EL (cell line): ENCODE results near the gene PPP1R1C.
"Not testable (repeated sequence)": the region's sequence is repeated elsewhere in the genome, so short reads cannot be mapped to it uniquely, and the experiment has no call there.

Source experiments
- DNase-seq: peaks from one replicate; pipeline ENCODE4 v3.0.0-alpha.2; 2016

PPP1R1C gene

GRCh38 chr2:182015334-182016109 lies 29.9 kb downstream of the PPP1R1C start:
- peak; percentile 44 for DNase-seq

- peak; percentile 60 for DNase-seq
Measured at GRCh38 chr2:182018218-182018617, 32.6 kb downstream of the PPP1R1C start.

- no peak for DNase-seq
Measured at GRCh38 chr2:182019731-182020130, 34.1 kb downstream of the PPP1R1C start.

- DNase-seq: peak; percentile 52
Measured at GRCh38 chr2:182020286-182021070, 34.8 kb downstream of the PPP1R1C start.

- DNase-seq: no peak
Measured at GRCh38 chr2:182023235-182023634, 37.6 kb downstream of the PPP1R1C start.

- not testable (repeated sequence) for DNase-seq
Measured at GRCh38 chr2:182030875-182031274, 45.2 kb downstream of the PPP1R1C start.

- no peak for DNase-seq
Measured at GRCh38 chr2:182031956-182032355, 46.3 kb downstream of the PPP1R1C start.

- no peak for DNase-seq
Measured at GRCh38 chr2:182033449-182033848, 47.8 kb downstream of the PPP1R1C start.

GRCh38 chr2:182038576-182038975 lies 52.9 kb downstream of the PPP1R1C start:
- DNase-seq: peak; percentile 80

GRCh38 chr2:182043021-182043420 lies 57.4 kb downstream of the PPP1R1C start:
- DNase-seq: no peak

GRCh38 chr2:182043861-182044260 lies 58.2 kb downstream of the PPP1R1C start:
- DNase-seq: no peak

- DNase-seq: no peak
Measured at GRCh38 chr2:182047544-182047943, 61.9 kb downstream of the PPP1R1C start.

GRCh38 chr2:182048088-182048487 lies 62.4 kb downstream of the PPP1R1C start:
- no peak for DNase-seq

GRCh38 chr2:182048621-182049020 lies 63.0 kb downstream of the PPP1R1C start:
- no peak for DNase-seq

- DNase-seq: no peak
Measured at GRCh38 chr2:182049372-182050148, 63.9 kb downstream of the PPP1R1C start.

GRCh38 chr2:182050333-182051135 lies 64.9 kb downstream of the PPP1R1C start:
- no peak for DNase-seq

- DNase-seq: no peak
Measured at GRCh38 chr2:182055993-182056392, 70.3 kb downstream of the PPP1R1C start.

- no peak for DNase-seq
Measured at GRCh38 chr2:182057002-182057401, 71.3 kb downstream of the PPP1R1C start.

- no peak for DNase-seq
Measured at GRCh38 chr2:182058056-182058455, 72.4 kb downstream of the PPP1R1C start.

GRCh38 chr2:182061739-182062138 lies 76.1 kb downstream of the PPP1R1C start:
- DNase-seq: no peak

GRCh38 chr2:182062329-182062972 lies 76.8 kb downstream of the PPP1R1C start:
- DNase-seq: no peak
